GM18505 (cell line): ENCODE data around the gene CMTM5.

Source experiments
- ATAC-seq: cut with Tn5 transposase; IDR thresholded peaks from one replicate; pipeline ENCODE4 v1.9.1; 2021; ENCODE audit not compliant: unreplicated experiment
- POLR2A ChIP-seq: IDR thresholded peaks from 4 replicates; pipeline ENCODE4 v1.6.1; 2011; ENCODE audit warnings: borderline replicate concordance; ENCODE audit not compliant: insufficient read depth, insufficient read length; ENCODE audit errors: extremely low read depth

The CMTM5 gene

GRCh38 chr14:23428686-23429495 is 52.0 kb downstream of the CMTM5 start:
- TF ChIP-seq POLR2A, result no peak
- ATAC-seq, result no peak
